ENCODE measurements around the gene DLX2.

DNA sequence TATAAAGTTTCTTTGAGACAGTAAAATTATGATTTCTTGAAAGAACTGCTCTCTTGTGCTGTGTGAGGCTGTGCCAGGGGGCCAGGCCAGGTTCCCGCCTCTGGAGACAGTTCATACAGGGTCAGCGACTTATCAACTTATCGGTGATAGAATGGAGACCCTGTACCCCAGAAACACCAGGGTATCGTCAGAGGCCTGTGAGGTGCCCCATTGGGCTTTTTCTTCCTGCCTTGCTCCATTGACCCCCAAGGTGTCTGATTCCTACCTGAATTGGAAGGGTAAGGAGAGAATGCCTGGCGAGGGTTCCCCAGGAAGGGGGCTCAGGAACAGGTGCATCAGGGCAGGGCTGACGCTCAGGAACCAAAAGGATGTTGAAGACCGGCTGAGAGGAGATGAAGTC, 13.1 kb downstream of the DLX2 start:
- TF ChIP-seq RAD21 (conservative IDR thresholded peaks at IDR 0.05): no peak
- no peak for TF ChIP-seq EZH2 (IDR thresholded peaks at IDR 0.05; ENCODE audit: borderline replicate concordance, insufficient read depth, low read length, poor library complexity, severe bottlenecking)
- TF ChIP-seq, protein P1, sequence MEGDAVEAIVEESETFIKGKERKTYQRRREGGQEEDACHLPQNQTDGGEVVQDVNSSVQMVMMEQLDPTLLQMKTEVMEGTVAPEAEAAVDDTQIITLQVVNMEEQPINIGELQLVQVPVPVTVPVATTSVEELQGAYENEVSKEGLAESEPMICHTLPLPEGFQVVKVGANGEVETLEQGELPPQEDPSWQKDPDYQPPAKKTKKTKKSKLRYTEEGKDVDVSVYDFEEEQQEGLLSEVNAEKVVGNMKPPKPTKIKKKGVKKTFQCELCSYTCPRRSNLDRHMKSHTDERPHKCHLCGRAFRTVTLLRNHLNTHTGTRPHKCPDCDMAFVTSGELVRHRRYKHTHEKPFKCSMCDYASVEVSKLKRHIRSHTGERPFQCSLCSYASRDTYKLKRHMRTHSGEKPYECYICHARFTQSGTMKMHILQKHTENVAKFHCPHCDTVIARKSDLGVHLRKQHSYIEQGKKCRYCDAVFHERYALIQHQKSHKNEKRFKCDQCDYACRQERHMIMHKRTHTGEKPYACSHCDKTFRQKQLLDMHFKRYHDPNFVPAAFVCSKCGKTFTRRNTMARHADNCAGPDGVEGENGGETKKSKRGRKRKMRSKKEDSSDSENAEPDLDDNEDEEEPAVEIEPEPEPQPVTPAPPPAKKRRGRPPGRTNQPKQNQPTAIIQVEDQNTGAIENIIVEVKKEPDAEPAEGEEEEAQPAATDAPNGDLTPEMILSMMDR (IDR thresholded peaks at IDR 0.05; ENCODE audit: poor library complexity, severe bottlenecking): no peak
- TF ChIP-seq, protein P2, sequence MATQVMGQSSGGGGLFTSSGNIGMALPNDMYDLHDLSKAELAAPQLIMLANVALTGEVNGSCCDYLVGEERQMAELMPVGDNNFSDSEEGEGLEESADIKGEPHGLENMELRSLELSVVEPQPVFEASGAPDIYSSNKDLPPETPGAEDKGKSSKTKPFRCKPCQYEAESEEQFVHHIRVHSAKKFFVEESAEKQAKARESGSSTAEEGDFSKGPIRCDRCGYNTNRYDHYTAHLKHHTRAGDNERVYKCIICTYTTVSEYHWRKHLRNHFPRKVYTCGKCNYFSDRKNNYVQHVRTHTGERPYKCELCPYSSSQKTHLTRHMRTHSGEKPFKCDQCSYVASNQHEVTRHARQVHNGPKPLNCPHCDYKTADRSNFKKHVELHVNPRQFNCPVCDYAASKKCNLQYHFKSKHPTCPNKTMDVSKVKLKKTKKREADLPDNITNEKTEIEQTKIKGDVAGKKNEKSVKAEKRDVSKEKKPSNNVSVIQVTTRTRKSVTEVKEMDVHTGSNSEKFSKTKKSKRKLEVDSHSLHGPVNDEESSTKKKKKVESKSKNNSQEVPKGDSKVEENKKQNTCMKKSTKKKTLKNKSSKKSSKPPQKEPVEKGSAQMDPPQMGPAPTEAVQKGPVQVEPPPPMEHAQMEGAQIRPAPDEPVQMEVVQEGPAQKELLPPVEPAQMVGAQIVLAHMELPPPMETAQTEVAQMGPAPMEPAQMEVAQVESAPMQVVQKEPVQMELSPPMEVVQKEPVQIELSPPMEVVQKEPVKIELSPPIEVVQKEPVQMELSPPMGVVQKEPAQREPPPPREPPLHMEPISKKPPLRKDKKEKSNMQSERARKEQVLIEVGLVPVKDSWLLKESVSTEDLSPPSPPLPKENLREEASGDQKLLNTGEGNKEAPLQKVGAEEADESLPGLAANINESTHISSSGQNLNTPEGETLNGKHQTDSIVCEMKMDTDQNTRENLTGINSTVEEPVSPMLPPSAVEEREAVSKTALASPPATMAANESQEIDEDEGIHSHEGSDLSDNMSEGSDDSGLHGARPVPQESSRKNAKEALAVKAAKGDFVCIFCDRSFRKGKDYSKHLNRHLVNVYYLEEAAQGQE (IDR thresholded peaks at IDR 0.05; ENCODE audit: borderline replicate concordance): no peak
- no peak for TF ChIP-seq TAF1 (IDR thresholded peaks at IDR 0.05; ENCODE audit: low read depth)
- TF ChIP-seq POLR2AphosphoS5 (IDR thresholded peaks at IDR 0.05): no peak
- no peak for TF ChIP-seq EP300 (conservative IDR thresholded peaks at IDR 0.05; ENCODE audit: poor library complexity, severe bottlenecking)
- no peak for TF ChIP-seq SMC3 (conservative IDR thresholded peaks at IDR 0.05; ENCODE audit: poor library complexity)
- no peak for TF ChIP-seq MXI1 (conservative IDR thresholded peaks at IDR 0.05; ENCODE audit: poor library complexity, severe bottlenecking)

Data from neural cell (in vitro differentiated cells).